ENCODE data around the gene RBM6.

DNA sequence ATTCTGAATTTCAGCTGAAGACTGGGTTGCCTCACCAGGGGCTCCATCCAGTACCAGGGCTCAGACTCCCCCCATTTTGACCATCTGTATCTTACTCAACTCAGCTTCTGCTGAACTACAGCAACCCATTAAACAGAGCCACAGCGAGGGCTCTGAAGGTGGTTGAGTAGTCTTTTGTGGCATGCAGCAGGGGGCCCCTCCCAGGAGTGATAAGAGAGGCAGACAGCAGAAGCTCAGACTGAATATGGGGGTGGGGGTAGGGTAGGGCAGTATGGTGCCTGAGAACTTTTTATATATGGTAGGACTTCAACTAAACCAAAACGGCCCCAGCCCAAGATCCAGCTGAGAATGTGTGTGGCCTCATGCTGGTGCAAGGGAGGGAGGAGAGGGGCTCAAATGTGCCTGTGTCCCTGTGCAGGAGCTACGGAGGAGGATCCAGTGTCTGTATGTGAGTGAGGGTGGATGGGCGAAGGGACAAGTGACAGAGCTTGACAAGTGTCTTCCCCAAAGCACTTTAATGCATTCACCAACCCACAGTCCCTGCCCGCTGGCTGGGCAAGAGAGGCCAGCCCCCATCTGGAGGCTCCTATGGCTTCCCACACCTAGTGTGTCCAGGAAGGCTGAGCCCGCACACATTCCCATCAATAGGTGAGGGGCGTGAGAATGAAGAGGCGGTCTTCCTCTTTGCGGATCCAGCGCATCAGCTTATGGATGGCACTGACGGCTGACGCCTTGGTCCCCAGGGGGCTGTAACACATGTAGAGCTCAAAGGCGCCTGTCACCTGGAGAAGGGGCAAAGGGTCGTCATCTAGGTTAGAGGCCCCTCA is 31.4 kb upstream of the RBM6 start:
- TF ChIP-seq POLR2A (IDR thresholded peaks at IDR 0.05; ENCODE audit: low read length) (peak; percentile 16), GATA1 (IDR thresholded peaks at IDR 0.05; ENCODE audit: low read depth, low read length) (no peak)
